NCI-H187 treated with DMSO at 0.1 percent for 48 hours (cell line): ENCODE measurements around the gene SPC24.
"Not testable (repeated sequence)": the region's sequence is repeated elsewhere in the genome, so short reads cannot be mapped to it uniquely, and the experiment has no call there.

Experiments
- DNase-seq: peaks from one replicate; lab custom pipeline; 2025; lab: John Stamatoyannopoulos, UW

Gene SPC24

DNA sequence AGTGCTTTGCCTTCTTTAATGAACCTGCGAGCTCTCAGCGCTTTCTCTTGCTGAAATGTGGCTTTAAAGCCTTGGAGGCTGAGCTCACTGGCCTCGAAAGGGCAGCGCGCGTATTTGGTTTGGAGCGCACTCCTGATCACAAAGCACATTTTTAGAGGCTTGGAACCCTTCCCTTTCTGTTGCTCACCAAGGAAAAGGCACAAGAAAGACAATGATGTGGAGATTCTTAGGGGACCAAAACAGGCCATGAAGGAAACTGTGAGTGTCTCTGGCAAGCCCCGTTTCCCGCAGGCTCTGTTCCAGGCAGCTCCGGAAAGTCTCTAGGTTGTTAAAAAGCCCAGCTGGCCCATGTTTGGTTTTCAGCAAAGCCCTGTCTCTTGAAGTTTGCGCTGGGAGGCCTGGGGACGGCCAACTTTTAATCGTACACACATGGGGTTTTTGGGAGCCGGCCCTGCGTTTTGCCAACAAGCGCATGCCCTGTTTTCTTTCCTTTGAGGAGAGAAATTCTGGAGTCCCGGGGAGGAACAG, 9.4 kb upstream of the SPC24 start:
- no peak for DNase-seq

DNA sequence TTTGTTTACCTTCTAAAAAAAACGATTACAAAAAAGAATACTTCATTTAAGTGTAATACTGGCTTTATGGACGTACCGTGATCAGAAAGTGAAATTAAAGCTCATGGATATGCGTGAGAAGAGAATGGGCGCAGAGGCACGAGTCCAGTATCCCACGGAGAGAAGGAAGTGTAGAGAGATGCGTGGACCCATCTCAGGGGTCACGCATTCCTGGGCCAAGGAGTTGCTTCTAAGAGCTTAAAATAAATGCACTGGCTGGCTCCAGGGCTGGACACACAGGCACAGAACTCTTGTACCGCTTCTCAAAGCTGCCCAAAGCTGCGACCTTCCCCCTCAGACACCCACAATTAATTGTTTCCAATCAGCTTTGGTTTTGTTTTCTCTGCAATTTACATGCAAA, 8.7 kb upstream of the SPC24 start:
- no peak for DNase-seq

GRCh38 chr19:11160440-11160768, 4.8 kb upstream of the SPC24 start:
- DNase-seq, result not testable (repeated sequence)

DNA sequence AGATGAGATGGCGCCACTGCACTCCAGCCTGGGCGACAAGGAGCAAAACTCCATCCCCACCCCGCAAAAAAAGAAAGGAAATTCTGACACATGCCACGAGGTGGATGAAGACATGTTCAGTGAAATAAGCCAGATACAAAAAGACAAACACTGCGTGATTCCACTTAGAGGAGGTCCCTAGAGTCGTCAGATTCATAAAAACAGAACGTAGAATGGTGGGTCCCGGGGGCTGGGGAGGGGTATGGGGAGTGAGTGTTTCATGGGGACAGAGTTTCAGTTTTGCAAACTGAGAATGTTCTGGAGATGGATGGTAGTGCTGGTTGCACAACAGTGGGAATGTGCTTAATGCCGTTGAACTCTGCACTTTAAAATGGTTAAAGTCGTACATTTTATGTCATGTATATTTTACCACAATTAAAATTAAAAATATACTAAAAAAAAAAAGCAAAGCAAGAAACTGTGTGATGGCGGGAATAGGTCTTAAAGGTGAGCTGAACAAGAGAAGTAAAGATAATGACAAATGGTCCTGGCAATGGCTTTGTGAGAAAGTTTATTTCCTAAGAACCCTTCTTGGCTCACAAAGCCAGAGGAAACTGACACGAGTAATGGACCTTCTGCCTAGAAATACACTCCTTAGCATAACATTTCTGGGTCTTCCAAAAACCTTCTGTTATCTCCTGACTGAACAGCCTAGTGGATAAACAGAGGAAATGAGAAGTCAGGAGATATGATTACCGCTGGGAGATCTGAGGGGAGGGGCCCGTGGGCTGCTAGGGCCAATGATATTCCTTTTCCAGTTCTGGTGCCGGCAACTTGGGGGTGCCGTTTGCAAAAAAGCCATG, 4.2 kb upstream of the SPC24 start:
- no peak for DNase-seq

DNA sequence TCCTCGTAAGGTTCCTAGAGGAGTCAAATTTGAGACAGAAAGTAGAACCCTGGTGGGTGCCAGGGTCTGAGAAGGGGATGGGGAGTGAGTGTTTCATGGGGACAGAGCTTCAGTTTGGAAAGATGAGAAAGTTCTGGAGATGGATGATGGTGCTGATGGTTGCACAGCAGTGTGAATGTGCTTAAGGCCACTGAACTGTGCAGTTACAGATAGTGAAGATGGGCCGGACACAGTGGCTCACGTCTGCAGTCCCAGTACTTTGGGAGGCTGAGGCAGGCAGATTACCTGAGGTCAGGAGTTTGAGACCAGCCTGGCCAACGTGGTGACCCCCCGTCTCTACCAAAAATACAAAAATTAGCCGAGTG, 917 bp downstream of the SPC24 start:
- no peak for DNase-seq

- DNase-seq, result no peak
Measured at GRCh38 chr19:11152318-11153062, 3.1 kb downstream of the SPC24 start.

DNA sequence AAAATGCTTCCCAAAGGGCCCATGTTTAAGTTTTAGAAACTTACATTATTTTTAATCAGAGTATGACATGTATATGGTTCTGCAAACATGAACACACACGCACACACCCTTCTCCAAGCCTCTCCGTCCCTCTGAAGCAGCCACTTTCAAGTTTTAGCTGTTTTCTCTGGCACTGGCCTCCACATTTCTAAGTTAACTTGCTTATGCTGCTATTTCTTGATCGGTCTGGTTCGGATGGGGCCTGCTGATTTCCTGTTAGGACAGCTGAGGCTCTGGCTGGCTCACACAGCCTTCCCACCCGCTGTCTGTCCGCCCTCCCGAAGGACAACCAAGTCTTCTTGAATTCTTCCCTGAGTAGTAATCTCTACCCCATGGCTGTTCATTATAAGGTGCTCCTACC, 4.4 kb downstream of the SPC24 start:
- DNase-seq, result no peak

GRCh38 chr19:11148001-11148400, 7.6 kb downstream of the SPC24 start:
- DNase-seq, result no peak

DNA sequence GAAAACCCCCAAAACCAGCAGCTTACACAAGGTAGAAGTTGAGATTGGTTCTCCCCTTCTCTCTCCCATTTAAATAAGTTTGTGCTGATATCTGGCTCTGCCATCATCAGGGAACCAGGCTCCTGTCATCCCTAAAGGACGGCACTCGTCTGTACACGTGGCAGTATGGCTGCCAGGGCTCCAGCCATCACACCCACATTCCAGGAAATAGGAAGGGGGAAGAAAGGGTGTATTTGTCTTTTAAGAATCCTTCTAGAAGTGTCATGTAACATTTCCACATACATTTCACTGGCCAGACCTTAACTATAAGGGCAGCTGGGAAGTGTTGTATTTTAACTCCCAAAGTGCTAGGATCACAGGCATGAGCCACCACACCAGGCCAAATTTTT, 10.1 kb downstream of the SPC24 start:
- DNase-seq, result no peak

GRCh38 chr19:11142528-11143171, 12.9 kb downstream of the SPC24 start:
- DNase-seq, result no peak

- no peak for DNase-seq
Measured at GRCh38 chr19:11141937-11142527, 13.6 kb downstream of the SPC24 start.

DNA sequence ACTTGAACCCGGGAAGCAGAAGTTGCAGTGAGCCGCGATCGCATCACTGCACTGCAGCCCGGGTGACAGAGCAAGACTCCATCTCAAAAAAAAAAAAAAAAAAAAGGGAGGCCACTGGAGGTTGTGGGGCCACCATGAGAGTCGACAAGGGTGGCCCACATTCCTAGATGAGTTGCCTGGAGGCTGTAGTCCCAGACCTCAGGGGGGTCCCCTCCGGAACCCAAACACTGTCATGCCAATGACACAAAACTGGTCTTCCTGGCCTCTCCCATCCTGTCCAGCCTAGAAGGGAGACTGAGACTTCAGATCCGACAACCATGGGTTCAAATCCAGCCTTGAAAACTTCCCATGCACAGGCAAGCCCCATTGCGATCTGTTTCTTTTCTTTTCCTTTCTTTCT, 14.7 kb downstream of the SPC24 start:
- no peak for DNase-seq

DNA sequence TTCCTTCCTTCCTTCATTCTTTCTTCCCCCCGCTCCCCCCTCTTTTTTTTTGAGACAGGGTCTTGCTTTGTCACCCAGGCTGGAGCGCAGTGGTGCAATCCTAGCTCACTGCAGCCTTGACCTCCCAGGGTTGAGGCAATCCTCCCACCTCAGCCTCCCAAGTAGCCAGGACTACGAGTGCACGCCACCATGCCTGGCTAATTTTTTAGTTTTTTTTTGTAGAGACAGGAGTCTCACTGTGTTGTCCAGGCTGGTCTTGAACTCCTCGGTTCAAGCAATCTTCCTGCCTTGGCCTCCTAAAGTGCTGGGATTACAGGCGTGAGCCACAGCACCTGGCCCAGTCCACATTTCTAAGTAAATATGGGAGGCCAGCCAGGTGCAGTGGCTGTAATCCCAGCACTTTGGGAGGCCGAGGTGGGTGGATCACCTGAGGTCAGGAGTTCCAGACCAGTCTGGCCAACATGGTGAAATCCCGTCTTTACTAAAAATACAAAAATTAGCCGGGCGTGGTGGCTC, 15.5 kb downstream of the SPC24 start:
- DNase-seq, result not testable (repeated sequence)

- no peak for DNase-seq
Measured at GRCh38 chr19:11138601-11139300, 16.8 kb downstream of the SPC24 start.

DNA sequence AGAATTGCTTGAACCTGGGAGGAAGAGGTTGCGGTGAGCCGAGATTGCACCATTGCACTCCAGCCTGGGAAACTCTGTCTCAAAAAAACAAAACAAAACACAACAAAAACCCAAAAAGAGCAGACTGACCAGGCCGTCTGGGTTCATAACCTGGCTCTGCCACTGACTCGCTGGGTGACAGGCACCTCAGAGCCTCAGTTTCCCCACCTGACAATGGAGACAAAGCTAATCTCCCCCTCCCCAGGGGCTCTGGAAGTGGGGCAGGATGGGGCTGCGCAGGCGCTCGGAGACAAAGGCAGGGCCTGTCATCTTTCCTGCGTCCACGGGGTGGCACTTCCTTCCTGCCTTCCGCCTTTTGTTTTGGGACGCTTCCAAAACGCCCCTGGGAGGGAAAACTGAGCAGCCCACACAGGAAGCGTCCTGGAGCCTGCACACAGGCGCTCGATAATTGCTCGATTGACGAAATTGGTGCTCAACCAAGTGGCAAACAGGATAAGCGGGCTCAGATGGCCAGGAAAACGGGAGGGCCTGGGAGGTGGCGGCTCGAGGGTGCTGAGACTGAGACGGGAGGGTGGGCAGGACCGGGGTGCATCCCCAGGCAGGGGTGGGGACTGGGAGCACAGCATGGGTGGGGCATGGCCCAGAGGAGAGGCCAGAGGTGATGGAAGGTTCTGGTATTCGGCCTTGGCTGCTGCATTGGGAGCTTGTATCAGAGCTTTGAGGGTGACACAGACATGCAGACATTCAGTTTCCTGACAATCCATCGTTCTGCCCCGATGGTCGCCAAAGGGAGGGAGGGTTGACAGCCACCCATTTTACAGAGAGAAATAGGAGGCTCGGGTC, 17.8 kb downstream of the SPC24 start:
- no peak for DNase-seq

DNA sequence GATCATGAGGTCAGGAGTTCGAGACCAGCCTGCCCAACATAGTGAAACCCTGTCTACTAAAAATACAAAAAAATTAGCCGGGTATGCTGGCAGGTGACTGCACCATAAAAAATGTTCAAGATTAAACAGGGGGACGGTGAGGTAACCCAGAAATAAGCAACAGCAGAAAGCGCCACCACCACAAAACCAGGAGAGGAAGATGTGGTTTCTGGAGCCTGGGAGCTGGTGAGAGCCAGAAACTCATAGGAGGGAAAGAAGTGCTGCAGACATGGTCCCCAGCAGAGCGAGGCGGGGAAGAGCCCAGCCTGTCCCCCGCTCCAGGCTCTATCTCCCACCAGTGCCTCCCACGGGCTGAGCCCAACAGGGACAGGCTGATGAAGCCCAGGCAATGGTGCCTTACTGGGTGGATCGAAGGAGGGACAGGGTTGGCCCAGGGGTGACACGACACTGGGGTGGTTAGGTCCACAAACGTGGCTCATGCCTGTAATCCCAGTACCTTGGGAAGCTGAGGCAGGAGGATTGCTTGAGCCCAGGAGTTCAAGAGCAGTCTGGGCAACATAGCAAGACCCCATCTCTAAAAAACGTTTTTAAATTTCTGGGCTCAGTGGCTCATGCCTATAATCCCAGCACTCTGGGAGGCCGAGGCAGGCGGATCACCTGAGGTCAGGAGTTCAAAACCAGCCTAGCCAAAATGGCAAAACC, 19.0 kb downstream of the SPC24 start:
- no peak for DNase-seq

DNA sequence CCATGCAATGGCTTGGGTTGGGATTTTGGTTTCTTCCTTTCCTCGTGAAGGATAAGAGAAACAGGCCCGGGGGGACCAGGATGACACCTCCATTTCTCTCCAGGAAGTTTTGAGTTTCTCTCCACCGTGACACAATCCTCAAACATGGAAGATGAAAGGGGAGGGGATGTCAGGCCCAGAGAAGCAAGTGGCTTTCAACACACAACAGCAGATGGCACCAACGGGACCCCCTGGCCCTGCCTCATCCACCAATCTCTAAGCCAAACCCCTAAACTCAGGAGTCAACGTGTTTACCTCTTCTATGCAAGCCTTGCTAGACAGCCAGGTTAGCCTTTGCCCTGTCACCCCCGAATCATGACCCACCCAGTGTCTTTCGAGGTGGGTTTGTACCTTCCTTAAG, 24.1 kb downstream of the SPC24 start:
- no peak for DNase-seq

GRCh38 chr19:11130824-11131455, 24.6 kb downstream of the SPC24 start:
- DNase-seq, result no peak

- DNase-seq, result no peak
Measured at GRCh38 chr19:11127905-11128304, 27.7 kb downstream of the SPC24 start.
